Activated T-cell treated with anti-CD3 and anti-CD28 coated beads, Interleukin-2, amount 50 U/mL, for 72 hours (primary cell): Measurements from ENCODE around the gene SHISAL1. TPM values are rescaled to one million over a fixed set of nuclear protein-coding genes. Genes with fewer than 3 reads are reported as not detected.
"Not testable (repeated sequence)": the region's sequence is repeated elsewhere in the genome, so short reads cannot be mapped to it uniquely, and the experiment has no call there.

Source experiments
- ATAC-seq, 2 donors: fragments of 150-1000 bp; cut with Tn5 transposase; replicated peaks in 1 of 2; 2 replicates each; pipeline ENCODE4 v1.10.0; 2021; ENCODE audit warnings: moderate library complexity in 2 of 2, mild to moderate bottlenecking in 1 of 2
- DNase-seq, 2 donors: peaks; one replicate each; pipeline ENCODE4 v3.0.0; 2021 to 2022; ENCODE audit warnings: mixed read lengths in 1 of 2
- H3K27ac Mint-ChIP-seq: one replicate; pipeline ENCODE4 v1.8.0; 2022; ENCODE audit warnings: mild to moderate bottlenecking, moderate library complexity, mixed read lengths
- H3K27me3 Mint-ChIP-seq: one replicate; pipeline ENCODE4 v1.8.0; 2022; ENCODE audit warnings: low read depth, mixed read lengths
- H3K36me3 Mint-ChIP-seq, 2 donors: one replicate each; pipeline ENCODE4 v1.8.0; 2022; ENCODE audit warnings: mixed read lengths in 2 of 2, mild to moderate bottlenecking in 1 of 2; ENCODE audit not compliant: insufficient read depth in 2 of 2
- H3K4me1 Mint-ChIP-seq: one replicate; pipeline ENCODE4 v1.8.0; 2022; ENCODE audit warnings: low read depth, mixed read lengths
- H3K4me3 Mint-ChIP-seq, 2 donors: one replicate each; pipeline ENCODE4 v1.8.0; 2022; ENCODE audit warnings: mild to moderate bottlenecking in 2 of 2, mixed read lengths in 2 of 2, moderate library complexity in 2 of 2
- H3K9me3 Mint-ChIP-seq, 2 donors: one replicate each; pipeline ENCODE4 v1.8.0; 2022; ENCODE audit warnings: mixed read lengths in 2 of 2
- total RNA-seq, 2 donors: library from RNA; stranded (reverse); gene quantifications; one replicate each; pipeline ENCODE4 v1.2.3, GENCODE V29; 2022

SHISAL1 gene
- total RNA-seq, 2 donors from 2014 or later: not detected

DNA sequence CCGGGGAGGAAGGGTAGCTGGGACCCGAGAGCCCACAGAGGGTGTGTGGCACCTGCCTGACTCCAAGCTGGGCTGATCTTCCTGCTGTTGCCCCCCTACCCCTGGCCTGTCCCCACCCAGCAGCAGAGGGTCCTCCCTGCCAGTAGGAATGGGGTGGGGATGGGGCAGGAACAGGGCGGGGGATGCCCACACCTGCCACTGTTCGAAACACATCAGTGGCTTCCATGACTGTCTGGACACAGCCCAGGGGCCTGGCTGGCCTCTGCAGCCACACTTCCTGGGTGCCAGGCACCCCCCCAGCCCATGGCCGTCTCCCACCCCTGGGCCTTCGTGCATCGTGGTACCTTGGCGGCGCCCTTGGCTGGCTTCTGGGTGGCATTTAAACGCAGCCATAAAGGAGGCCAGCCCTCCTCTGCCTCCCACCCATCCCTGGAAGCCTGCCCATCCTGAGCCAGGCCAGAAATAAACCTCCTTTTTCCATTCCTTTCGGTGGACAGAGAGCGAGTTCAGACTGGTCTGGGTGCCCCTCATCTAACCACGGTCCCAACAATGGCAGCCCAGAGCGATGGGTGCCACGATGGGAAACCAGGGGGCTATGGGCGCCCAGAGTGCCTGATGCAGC, 745 bp upstream of the SHISAL1 start:
- H3K4me3 Mint-ChIP-seq: no peak overlapping the region
- H3K27ac Mint-ChIP-seq: no peak overlapping the region
- H3K27me3 Mint-ChIP-seq: no peaks in the 10 kb centered on the region
- no peak for DNase-seq
- H3K36me3 Mint-ChIP-seq: no peaks in the 10 kb centered on the region
- no peak for ATAC-seq
- H3K9me3 Mint-ChIP-seq: no peaks in the 10 kb centered on the region
- H3K4me1 Mint-ChIP-seq: peaks cover 9% of the 10 kb centered on the region

DNA sequence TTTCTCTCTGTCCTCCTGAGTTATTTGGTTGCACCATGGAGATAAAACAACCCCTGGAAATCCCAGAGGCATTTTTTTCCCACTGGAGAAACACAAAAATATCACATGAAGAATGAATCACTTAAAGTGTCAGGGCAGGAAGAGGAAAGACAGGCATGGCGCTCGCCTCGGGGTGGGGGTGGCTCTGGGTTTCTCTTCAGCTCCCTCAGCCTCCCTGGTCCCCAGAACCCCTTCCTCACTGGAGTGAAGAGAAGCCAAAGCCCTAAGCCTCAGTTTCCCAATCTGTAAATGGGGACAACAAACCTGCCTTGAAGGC, 938 bp downstream of the SHISAL1 start:
- Mint-ChIP-seq H3K4me1 (peaks cover 9% of the 10 kb centered on the region), H3K4me3 (no peak overlapping the region), H3K27ac (no peak overlapping the region), H3K9me3 (no peaks in the 10 kb centered on the region), H3K27me3 (no peaks in the 10 kb centered on the region), H3K36me3 (no peaks in the 10 kb centered on the region)
- ATAC-seq (no peak), DNase-seq (no peak)

DNA sequence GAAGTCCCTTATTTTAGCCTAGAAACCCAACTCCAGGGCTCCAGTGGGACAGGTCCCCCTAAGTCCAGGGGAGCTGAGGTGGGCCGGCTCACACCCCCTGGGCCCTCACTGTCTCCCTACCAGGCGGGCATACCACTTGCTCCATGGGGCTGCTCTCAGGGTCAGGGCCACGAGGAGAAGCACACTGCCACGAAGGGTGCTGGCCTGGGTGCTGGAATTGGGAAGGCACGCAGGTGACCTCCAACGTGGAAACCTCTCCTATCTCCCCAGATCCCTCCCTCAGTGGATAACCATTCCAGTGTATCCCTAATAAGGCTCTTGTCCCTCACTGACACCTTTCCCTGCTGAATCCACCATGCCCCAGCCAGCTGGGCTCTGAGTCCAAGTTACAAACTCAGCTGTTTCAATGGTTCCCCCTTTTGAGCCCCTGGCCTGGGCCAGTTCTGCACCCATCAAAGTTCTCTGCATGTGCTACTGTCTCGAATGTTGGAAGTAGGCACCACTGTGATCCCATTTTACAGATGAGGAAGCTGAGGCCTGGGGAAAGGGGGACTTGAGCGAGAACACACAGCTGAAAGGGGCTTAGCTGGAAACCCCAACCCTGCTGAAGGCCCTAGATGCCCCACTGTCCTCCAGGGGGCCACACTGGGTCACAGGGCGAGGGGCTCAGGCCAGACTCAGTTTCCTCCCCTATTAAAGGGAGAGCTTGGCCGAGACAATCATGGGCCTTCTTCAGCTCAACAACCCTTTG, 1.5 kb downstream of the SHISAL1 start:
- Mint-ChIP-seq H3K4me3 (no peak overlapping the region), H3K9me3 (no peaks in the 10 kb centered on the region), H3K27ac (no peak overlapping the region), H3K36me3 (no peaks in the 10 kb centered on the region), H3K27me3 (no peaks in the 10 kb centered on the region), H3K4me1 (peaks cover 9% of the 10 kb centered on the region)
- DNase-seq (no peak), ATAC-seq (no peak)

DNA sequence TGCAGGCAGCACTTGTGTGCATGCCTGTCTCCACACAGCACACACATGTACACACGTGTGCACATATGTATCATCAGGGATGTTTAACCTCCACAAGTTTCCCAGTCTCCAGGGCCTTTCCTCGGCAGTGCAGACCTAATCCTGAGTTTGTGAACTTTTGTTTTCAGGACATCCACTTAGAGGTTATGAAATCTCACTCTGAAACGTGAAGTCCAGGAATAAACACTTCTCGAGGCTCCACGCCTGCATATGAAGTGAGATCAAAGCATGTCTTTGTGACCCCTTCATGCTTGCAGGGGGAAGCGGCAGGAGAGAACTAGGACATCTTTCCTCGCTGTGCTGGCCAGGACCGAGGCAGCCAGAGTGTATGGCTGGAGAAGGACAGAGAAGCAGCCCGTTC, 3.1 kb downstream of the SHISAL1 start:
- Mint-ChIP-seq H3K4me3 (no peak overlapping the region), H3K27me3 (no peaks in the 10 kb centered on the region), H3K36me3 (no peaks in the 10 kb centered on the region), H3K4me1 (peaks cover 5% of the 10 kb centered on the region), H3K9me3 (no peaks in the 10 kb centered on the region), H3K27ac (no peak overlapping the region)
- DNase-seq (no peak), ATAC-seq (no peak)

DNA sequence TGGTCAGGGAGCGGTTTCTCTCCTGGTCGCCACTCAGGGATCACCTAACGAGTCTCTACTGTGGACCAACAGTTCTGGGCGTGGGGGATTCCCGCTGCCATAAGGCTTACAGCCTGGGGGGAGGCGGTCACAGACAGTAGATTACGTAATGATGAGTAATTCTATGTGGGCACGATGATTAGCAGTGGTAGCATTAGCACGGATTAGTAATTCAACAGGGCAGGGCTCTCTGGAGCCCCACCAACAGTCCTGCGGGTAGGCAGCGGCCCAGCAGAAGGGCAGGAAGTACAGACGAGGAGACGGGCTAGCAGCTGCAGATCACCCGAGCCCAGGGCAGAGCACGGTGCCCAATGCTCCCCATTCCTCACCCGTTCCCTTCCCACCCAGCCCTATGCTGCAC, 3.6 kb downstream of the SHISAL1 start:
- H3K4me3 Mint-ChIP-seq: no peak overlapping the region
- H3K9me3 Mint-ChIP-seq: no peaks in the 10 kb centered on the region
- ATAC-seq (peak in 1 of 2 donors; percentile 28), DNase-seq (no peak)
- H3K27ac Mint-ChIP-seq: no peak overlapping the region
- no peaks in the 10 kb centered on the region for H3K4me1 Mint-ChIP-seq
- no peaks in the 10 kb centered on the region for H3K27me3 Mint-ChIP-seq
- H3K36me3 Mint-ChIP-seq: no peaks in the 10 kb centered on the region

DNA sequence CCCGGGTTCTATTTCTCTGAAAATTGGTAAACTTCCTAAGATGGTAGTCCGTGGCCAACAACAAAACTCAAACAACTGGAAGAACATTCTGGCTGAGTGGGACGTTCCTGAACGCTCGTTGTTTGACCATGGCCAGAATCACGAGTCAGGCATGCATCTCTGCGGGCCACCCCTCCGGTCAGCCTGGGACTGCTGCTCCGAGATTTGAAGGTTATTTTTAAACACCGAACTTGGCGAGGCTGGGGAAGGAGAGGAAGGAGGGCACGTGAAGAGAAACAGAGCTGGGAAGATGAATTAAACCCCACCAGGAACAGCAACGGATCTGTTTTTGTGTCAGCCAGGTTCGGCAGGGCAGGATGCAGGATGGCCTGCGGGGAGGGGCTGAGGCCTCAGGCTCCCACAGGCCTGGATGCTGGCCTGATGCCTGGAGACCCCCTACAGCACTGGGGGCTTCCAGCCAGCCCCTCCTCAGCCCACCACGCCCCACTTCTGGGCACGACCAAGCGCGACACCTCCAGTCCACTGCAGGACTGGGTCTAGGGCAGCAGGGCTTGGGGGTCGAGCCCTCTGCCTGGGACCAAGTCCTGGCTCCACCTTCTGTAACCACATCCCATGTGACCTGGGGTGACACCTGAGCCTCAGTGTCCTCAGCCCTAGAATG, 5.1 kb downstream of the SHISAL1 start:
- H3K4me1 Mint-ChIP-seq: no peaks in the 10 kb centered on the region
- ATAC-seq (no peak), DNase-seq (no peak)
- H3K27ac Mint-ChIP-seq: no peak overlapping the region
- no peaks in the 10 kb centered on the region for H3K9me3 Mint-ChIP-seq
- H3K4me3 Mint-ChIP-seq: no peak overlapping the region
- no peaks in the 10 kb centered on the region for H3K27me3 Mint-ChIP-seq
- no peaks in the 10 kb centered on the region for H3K36me3 Mint-ChIP-seq

DNA sequence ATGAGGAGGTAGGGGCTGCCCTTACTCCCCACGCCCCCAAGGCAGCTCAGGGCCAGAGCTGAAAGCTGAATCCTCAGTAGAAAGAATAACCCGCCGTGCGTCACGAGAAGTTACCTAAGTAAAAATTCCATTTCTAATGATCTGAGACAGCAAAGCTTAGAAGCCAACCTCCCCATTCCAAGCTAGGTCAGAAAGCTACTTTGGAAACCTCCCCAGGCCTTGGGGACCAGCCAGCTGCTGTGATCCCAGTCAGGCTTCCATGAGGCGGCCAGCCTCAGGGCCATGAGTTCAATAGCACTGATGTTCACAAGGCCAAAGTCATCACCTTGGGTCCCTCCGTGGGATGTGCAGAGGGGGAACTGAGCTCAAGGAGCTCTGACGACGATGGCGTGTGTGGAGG, 6.9 kb downstream of the SHISAL1 start:
- ATAC-seq (no peak), DNase-seq (no peak)
- no peaks in the 10 kb centered on the region for H3K9me3 Mint-ChIP-seq
- no peaks in the 10 kb centered on the region for H3K36me3 Mint-ChIP-seq
- no peak overlapping the region for H3K27ac Mint-ChIP-seq
- no peak overlapping the region for H3K4me3 Mint-ChIP-seq
- no peaks in the 10 kb centered on the region for H3K4me1 Mint-ChIP-seq
- H3K27me3 Mint-ChIP-seq: no peaks in the 10 kb centered on the region

DNA sequence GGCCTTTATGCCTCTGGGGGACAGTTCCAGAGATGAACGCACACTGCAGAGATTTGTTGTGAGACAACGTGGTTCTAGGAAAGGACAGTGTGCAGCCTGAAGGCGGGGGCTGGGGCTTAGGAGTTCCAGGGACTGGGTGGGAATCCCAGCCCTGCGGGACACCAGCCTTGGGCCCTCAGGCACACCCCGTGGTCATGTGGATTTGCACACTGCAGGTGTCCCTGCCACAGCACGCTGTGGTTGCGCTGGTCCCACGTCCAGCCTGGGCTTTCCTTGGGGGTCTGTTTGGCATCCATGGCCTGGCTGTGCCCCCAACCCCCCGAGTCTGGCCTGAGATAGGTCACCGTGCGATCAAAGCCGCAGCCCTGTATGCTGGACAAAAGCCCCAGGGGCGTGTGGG, 7.3 kb downstream of the SHISAL1 start:
- H3K36me3 Mint-ChIP-seq: no peaks in the 10 kb centered on the region
- DNase-seq (no peak), ATAC-seq (no peak)
- H3K4me1 Mint-ChIP-seq: no peaks in the 10 kb centered on the region
- H3K9me3 Mint-ChIP-seq: no peaks in the 10 kb centered on the region
- H3K27ac Mint-ChIP-seq: no peak overlapping the region
- no peaks in the 10 kb centered on the region for H3K27me3 Mint-ChIP-seq
- no peak overlapping the region for H3K4me3 Mint-ChIP-seq

DNA sequence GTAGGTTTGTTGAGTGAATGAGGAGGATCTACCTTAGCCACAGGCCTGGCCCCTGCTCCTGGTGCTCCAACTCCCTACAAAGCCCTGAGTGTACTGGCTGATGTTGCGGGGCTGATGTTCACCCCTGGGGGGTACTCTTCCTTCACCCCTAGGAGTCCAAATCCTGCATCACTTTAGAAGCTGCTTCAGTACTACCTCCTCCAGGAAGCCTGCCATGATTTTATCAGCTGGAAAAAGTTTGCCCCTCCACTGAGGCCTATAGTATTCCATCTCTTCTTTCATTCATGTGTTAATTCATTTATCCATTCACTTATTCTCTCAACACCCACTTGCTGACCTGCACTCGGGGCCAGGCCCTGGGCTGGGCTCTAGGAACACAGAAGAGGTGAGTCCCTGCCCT, 7.8 kb downstream of the SHISAL1 start:
- no peak overlapping the region for H3K4me3 Mint-ChIP-seq
- H3K27ac Mint-ChIP-seq: no peak overlapping the region
- peaks cover 4% of the 10 kb centered on the region for H3K27me3 Mint-ChIP-seq
- H3K9me3 Mint-ChIP-seq: no peaks in the 10 kb centered on the region
- no peak for ATAC-seq
- no peaks in the 10 kb centered on the region for H3K36me3 Mint-ChIP-seq
- H3K4me1 Mint-ChIP-seq: no peaks in the 10 kb centered on the region
- no peak for DNase-seq

DNA sequence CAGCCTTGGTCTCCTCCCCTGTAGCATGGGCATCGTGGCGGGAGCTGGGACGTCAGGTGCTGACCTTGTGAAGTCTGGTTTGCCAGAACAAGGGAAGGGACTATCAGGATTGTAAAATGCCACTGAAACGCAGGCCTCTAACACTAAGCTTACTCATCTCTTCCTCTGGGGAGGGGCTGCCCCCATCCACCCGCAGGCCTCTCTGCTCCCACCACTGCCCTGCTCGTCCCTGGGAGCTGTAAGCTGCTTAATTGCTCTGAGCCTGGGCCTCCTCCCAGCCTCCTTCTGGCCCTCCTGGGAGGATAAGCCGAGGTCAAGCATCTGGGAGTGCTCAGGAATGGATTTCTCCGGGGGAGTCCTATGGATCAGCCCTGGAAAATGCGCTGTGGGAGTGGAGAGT, 8.4 kb downstream of the SHISAL1 start:
- no peak for DNase-seq
- Mint-ChIP-seq H3K27me3 (peaks cover 10% of the 10 kb centered on the region), H3K9me3 (no peaks in the 10 kb centered on the region), H3K36me3 (no peaks in the 10 kb centered on the region), H3K4me1 (no peaks in the 10 kb centered on the region), H3K27ac (no peak overlapping the region), H3K4me3 (no peak overlapping the region)
- no peak for ATAC-seq

DNA sequence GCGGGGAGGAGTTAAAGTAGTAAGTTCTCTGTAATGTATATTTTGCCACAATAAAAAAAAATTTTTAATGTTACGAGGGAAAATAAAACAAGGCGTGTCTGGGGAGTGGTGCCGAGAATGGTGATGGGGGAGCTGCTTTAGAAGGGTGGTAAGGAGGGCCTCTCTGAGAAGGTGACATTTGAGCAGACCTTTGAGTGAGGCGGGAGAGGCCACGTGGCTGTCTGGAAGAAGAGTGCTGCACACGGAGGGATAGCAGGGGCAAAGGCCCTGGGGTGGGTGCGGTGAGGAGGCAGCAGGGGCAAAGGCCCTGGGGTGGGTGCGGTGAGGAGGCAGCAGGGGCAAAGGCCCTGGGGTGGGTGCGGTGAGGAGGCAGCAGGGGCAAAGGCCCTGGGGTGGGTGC, 10.4 kb downstream of the SHISAL1 start:
- peaks cover 11% of the 10 kb centered on the region for H3K27me3 Mint-ChIP-seq
- not testable (repeated sequence) for H3K4me3 Mint-ChIP-seq, H3K36me3 Mint-ChIP-seq, H3K9me3 Mint-ChIP-seq, H3K4me1 Mint-ChIP-seq, DNase-seq, H3K27ac Mint-ChIP-seq, ATAC-seq

DNA sequence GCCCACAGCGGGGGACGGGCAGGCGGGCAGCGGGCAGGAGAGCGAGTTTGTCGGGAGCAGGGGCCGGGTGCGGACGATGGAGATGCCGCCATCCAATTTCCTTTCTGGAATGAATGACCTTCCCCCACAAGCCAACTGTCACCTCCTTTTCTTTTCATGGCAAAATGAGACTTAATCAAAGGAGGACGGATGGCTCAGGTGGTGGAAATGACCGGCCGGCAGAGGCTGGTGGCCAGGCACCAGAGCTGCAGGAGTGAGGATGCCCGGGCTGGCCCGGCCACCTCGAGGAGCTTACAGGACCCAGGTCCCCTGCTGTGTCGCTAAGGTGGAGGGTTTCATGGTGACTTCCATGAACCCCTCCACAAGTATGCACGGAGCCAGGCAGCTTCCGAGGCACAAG, 11.7 kb downstream of the SHISAL1 start:
- ATAC-seq (no peak), DNase-seq (no peak)
- no peak overlapping the region for H3K4me3 Mint-ChIP-seq
- no peak overlapping the region for H3K27ac Mint-ChIP-seq
- no peaks in the 10 kb centered on the region for H3K36me3 Mint-ChIP-seq
- no peaks in the 10 kb centered on the region for H3K4me1 Mint-ChIP-seq
- peaks cover 11% of the 10 kb centered on the region for H3K27me3 Mint-ChIP-seq
- H3K9me3 Mint-ChIP-seq: no peaks in the 10 kb centered on the region

DNA sequence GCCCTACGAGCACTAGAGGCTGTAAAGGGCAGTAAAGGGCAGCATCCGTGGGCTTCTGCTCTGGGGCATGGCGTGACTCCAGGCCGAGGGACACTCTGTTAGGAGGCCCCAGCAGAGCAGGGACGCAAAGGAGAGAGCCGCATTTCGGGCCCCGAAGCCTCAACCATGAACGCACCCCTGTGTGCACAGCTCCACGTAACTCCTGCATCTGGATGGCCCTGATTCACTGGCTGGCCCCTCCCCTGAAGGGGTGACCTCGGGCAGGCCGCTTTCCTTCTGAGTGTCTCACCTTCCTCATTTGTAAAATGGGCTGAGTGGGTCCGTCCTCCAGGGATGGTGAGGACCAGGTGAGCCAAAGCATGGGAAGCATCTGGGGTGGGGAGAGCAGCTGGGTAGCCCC, 13.6 kb downstream of the SHISAL1 start:
- H3K9me3 Mint-ChIP-seq: peaks cover 0 to under 1% of the 10 kb centered on the region in 2 donors
- ATAC-seq (no peak), DNase-seq (no peak)
- no peak overlapping the region for H3K27ac Mint-ChIP-seq
- H3K4me1 Mint-ChIP-seq: no peaks in the 10 kb centered on the region
- H3K36me3 Mint-ChIP-seq: no peaks in the 10 kb centered on the region
- H3K27me3 Mint-ChIP-seq: peaks cover 11% of the 10 kb centered on the region
- no peak overlapping the region for H3K4me3 Mint-ChIP-seq
